GM04504 (cell line): Measurements from ENCODE around the gene OR5H1.
"Not testable (repeated sequence)": the region's sequence is repeated elsewhere in the genome, so short reads cannot be mapped to it uniquely, and the experiment has no call there.

Experiments
- DNase-seq: peaks from one replicate; pipeline ENCODE4 v3.0.0-alpha.2; 2012; ENCODE audit warnings: low read depth

Gene OR5H1

DNA sequence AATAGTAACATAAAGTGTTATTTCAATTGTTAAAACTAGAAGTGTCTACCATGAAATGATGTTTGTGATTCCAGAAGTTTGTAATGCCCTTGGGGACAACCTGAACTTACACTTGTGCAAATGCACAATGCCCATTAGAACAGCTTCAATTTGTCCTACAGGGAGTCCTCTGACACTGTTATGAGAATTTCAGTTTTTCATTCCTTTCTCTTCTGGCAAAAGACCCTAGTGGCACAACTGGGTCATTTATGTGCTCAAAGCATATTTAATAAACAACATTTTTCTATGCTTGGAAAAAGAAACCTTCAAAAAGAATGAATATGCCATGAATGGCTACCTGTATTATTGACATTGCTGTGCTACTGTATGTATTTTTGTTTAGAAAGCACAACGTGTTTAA, at the start of gene OR5H1:
Gene OR5H1, plus strand, starts transcription at position 301 of the 400 bp plus-strand sequence. CDS start 1,977 bp downstream, outside the sequence.
- no peak for DNase-seq

- no peak for DNase-seq
These were observed 43.6 kb upstream of the OR5H1 start, which contains the start of gene OR5AC2 for GRCh38 chr3:98086873-98087272. Gene OR5AC2, plus strand, starts transcription at chr3:98087173. Its CDS starts 0 bp downstream, at chr3:98087173.

GRCh38 chr3:98095882-98096281, 34.6 kb upstream of the OR5H1 start:
- no peak for DNase-seq

- no peak for DNase-seq
These were observed 30.7 kb upstream of the OR5H1 start for GRCh38 chr3:98099848-98100247.

DNA sequence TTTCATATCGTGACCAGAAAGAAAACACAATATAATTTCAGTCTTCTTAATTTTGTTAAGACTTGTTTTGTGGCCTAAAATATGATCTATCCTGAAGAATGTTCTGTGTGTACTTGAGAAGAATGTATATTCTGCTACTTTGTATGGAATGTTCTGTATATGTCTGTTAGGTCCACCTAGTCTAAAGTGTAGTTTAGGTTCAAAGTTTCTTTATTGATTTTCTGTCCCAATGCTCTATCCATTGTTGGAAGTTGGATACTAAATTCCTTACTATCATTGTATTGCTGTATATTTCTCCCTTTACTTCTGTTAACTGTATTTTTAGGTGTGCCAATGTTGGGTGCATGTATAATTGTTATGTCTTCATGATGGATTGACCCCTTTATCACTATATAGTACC, 22.4 kb upstream of the OR5H1 start:
- DNase-seq: no peak

DNA sequence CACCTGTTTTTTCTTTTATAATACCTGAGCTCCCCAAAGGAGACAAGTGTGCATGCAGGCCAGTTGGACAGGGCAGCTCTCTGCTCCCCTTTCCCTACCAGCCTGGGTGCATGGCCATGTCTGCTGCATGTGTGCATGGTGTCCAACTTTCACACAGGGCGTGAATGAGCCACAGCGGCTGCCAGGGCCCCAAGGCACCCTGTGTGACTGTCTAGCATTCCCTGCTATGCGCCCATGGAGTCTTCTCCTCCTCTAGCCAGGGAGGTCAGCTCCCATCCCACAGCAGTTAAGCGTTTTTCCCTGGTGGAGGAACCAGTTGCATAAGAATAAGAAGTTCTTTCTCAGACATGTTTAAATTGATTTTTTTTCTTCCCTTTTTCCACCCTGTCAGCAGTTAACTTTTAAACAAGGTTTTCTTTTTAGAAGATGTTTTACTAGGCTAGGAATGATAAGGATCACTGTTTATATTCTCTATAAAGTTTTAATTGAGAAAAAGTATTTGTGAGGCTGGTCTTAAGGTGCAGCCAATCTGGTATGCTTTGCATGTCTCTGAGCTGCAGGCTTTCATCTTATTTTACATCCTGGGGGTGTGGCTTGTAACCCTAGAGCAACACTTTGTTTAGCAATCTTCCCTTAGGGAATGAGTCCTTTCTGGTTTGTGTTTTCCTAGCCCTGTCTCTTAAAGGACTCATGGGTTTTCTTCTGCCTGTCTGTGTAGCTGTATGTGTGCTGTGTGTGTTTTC, 20.5 kb upstream of the OR5H1 start:
- DNase-seq: no peak

DNA sequence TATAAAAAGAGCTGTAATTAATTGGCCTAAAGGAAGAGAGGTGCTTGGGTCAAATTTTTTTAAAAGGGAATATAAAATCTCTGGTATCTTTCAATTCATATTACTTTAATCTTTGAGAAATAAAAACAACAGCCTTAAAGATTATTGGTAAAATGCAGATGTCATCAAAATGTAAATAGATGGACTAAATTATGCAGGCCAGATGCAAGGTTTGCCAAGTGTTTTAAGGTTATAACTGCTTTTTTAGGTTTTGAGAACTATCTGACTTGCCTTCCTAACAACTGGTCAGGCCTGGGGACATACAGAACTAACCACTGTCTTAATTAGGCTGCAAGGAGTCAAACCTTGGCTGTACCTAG, 20.0 kb upstream of the OR5H1 start:
- DNase-seq: no peak

GRCh38 chr3:98114264-98114663, 16.3 kb upstream of the OR5H1 start:
- no peak for DNase-seq

GRCh38 chr3:98115717-98116116, 14.8 kb upstream of the OR5H1 start:
- no peak for DNase-seq

DNA sequence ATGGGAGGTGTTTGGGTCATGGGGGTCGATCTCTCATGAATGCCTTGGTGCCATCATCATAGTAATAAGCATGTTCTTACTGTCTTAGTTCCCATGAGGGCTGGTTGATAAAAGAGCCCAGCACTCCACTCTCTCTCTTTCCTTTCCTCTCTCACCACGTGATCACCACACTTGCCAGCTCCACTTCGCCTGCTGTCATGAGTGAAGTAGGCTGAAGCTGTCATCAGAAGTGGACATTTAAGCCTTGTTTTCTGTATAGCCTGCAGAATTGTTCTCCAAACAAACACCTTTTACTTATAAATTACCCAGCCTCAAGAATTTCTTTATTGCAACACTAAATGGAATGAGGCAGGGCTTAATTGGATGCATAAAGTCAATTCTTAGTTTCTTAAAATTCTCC, 6.1 kb downstream of the OR5H1 start:
- no peak for DNase-seq

GRCh38 chr3:98137826-98138557, 7.5 kb downstream of the OR5H1 start:
- not testable (repeated sequence) for DNase-seq

DNA sequence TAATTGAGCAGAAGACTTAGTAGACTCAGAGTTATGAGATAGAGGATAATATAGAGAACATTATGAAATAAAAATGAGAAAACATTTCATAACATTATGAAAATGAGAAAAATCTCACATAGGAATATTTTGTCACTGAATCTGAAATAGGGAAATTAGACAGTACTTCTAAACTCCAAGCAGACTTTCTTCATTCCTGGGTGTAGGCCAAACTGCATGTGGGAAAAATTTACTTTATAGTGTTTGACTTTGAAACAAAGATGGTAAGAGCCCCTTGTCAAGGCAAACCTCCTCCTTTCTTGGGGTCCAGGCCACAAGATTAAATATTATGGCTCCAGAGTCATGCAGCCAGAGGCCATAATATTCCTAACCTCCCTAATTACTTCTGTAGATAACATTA, 10.0 kb downstream of the OR5H1 start:
- no peak for DNase-seq

- DNase-seq: no peak
These were observed 16.7 kb downstream of the OR5H1 start, which contains the start of gene OR5H14 for GRCh38 chr3:98147179-98147578. Gene OR5H14, plus strand, starts transcription at chr3:98147479. Its CDS starts 1,907 bp downstream, at chr3:98149386.

DNA sequence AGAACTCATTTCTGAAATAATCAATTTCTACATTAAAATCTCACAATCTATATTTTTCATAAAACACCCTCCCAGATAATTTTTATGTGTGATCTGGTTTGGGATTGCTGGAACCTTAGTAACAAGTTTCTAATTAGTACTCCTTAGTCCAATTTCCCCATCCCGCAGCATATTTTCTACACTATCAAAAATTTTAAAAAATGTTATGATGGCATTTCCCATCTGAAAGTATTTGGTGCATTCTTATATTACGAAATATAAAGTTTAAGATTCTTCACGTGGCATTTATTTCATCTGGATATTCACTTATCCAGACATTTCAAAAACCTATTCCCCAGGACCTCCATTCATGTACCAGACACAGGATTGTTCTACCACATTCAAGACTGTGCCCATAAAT, 18.2 kb downstream of the OR5H1 start:
- no peak for DNase-seq

GRCh38 chr3:98149456-98149855, 18.9 kb downstream of the OR5H1 start:
- not testable (repeated sequence) for DNase-seq

- DNase-seq: no peak
These were observed 20.7 kb downstream of the OR5H1 start for GRCh38 chr3:98151241-98151640.

GRCh38 chr3:98166396-98166795, 35.9 kb downstream of the OR5H1 start, which contains the start of gene OR5H15:
Gene OR5H15, plus strand, starts transcription at chr3:98166696. Its CDS starts 2,004 bp downstream, at chr3:98168700.
- no peak for DNase-seq

DNA sequence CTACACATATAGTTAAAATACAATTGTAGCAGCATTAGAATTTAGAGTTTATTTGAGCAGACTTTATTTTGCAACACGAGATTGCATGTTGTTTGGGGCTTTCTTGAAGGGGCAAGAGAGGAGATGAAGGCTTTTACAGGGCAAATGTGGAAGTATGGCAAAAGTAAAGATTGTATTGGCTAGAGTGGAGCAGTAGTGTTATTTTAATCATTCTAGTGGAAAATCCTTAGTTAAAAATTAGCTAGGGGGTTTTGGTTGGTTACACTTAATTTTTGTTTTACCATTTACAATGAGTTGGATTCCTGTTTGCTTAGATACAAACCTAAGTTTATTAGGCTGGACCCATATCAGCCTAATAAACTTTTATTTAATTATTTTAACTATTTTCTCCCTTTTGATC, 40.5 kb downstream of the OR5H1 start:
- no peak for DNase-seq

GRCh38 chr3:98172621-98173020, 42.1 kb downstream of the OR5H1 start:
- no peak for DNase-seq

- no peak for DNase-seq
These were observed 49.9 kb downstream of the OR5H1 start for GRCh38 chr3:98180319-98180890.

DNA sequence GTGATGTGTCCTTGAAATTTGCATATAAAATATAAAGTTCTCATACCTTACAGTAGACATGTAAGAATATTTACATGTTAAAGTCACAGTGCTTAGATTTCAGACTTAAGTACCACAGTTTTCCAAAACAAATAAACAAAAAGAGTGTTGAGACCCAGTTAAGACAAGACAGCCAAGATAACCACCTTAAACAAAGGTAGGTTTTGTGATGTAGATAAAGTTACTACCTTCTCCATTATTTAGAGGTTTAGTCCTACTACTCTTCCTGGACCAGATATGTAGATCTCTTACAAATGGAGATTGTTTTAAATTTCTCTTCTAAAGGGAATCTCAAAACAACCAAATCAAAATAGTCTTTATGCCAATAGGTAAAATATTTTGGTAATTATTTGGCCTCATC, 51.7 kb downstream of the OR5H1 start:
- no peak for DNase-seq

DNA sequence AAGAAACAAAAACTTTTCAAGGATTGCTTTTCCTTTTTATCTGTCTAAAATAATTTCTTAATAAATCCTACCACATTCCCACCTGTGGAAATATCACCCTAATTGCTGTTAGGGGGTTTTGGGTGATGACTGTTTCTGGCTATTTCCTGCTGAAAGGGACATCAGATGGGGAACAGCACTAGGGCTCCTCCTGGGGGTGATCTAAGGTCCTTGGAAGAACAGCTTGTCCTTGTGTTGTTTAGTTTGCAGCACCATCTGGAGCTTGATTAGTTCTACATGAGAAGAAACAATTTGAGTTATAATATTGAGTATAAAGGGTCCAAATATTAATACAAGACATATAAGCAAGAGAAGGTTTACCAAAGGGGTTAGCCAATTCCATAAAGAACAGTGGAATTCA, 54.7 kb downstream of the OR5H1 start:
- DNase-seq: no peak
